GM18520 (cell line): ENCODE data around the gene HHAT.

Experiments used
- ATAC-seq: cut with Tn5 transposase; IDR thresholded peaks from one replicate; pipeline ENCODE4 v1.9.1; 2021; ENCODE audit not compliant: unreplicated experiment

HHAT gene

GRCh38 chr1:210477328-210477924 lies 148.7 kb downstream of the HHAT start:
- ATAC-seq, result no peak

GRCh38 chr1:210478820-210479219 lies 150.1 kb downstream of the HHAT start:
- ATAC-seq, result no peak

GRCh38 chr1:210482491-210482890 lies 153.8 kb downstream of the HHAT start:
- ATAC-seq, result no peak

- ATAC-seq, result no peak
Measured at GRCh38 chr1:210482945-210483617, 154.4 kb downstream of the HHAT start.

- ATAC-seq, result no peak
Measured at GRCh38 chr1:210483821-210484220, 155.1 kb downstream of the HHAT start.

- ATAC-seq, result no peak
Measured at GRCh38 chr1:210487021-210487420, 158.3 kb downstream of the HHAT start.

GRCh38 chr1:210489491-210489890 lies 160.8 kb downstream of the HHAT start:
- ATAC-seq, result no peak

- no peak for ATAC-seq
Measured at GRCh38 chr1:210490781-210491180, 162.1 kb downstream of the HHAT start.

- no peak for ATAC-seq
Measured at GRCh38 chr1:210496063-210496462, 167.4 kb downstream of the HHAT start.

- no peak for ATAC-seq
Measured at GRCh38 chr1:210499956-210500355, 171.3 kb downstream of the HHAT start.

GRCh38 chr1:210500831-210501230 lies 172.1 kb downstream of the HHAT start:
- ATAC-seq, result no peak

GRCh38 chr1:210504286-210504685 lies 175.6 kb downstream of the HHAT start:
- ATAC-seq, result no peak

GRCh38 chr1:210505601-210506496 lies 177.1 kb downstream of the HHAT start:
- ATAC-seq, result no peak

- no peak for ATAC-seq
Measured at GRCh38 chr1:210506689-210507088, 178.0 kb downstream of the HHAT start.

- ATAC-seq, result no peak
Measured at GRCh38 chr1:210516092-210516656, 187.5 kb downstream of the HHAT start.

GRCh38 chr1:210516697-210517459 lies 188.2 kb downstream of the HHAT start:
- ATAC-seq, result no peak

GRCh38 chr1:210523830-210524229 lies 195.1 kb downstream of the HHAT start:
- ATAC-seq, result no peak

GRCh38 chr1:210525716-210526454 lies 197.2 kb downstream of the HHAT start:
- no peak for ATAC-seq

- ATAC-seq, result no peak
Measured at GRCh38 chr1:210527091-210527490, 198.4 kb downstream of the HHAT start.
